GM12865 (cell line): Measurements from ENCODE around the gene CHMP5.

ENCODE experiments used
- DNase-seq: peaks from one replicate; pipeline ENCODE4 v3.0.0; 2010; ENCODE audit warnings: low read depth
- H3K4me3 ChIP-seq: 2 replicates; pipeline ENCODE4 v1.5.1; 2011; ENCODE audit warnings: mild to moderate bottlenecking, low read depth, low read length, control low read depth
- TF ChIP-seq, protein P1 (sequence below): IDR thresholded peaks from 2 replicates; pipeline ENCODE4 v1.5.1; 2011; ENCODE audit warnings: low read length, control low read depth, low read depth, inconsistent platforms; ENCODE audit not compliant: insufficient read depth; ENCODE audit errors: missing control alignments

CHMP5 gene

DNA sequence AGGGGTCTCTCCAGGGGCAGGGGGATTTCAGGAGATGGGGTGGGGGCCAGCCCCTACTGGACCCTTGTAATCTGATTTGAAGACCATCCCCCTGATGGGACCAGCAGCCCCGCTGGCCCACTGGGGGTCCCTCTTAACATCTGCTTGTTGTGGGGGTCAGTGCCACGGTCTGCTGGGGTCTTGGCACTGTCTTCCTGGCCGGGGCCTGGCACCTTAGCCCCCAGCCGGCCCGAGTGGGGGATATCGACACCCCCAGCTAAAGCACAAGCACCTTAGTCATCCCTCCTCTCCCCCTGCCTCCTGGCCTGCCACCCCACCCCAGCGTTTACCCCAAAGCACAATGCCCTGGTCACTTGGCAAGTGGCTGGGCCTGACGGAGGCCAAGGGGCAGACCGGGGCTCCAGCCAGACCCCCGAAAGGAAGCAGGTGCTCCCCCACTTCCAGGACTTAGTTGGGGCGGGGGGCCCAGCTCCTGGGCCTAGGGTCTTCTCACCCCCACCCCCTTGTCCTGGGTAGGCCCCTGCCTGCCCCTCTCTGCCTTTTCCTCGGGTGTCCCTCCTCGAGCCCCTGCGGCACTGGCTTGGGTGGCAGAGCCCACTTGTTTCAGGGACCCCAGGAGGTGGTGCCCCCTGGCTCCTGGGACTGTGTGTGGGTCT lies 24.1 kb downstream of the CHMP5 start:
- no peak for DNase-seq
- H3K4me3 ChIP-seq, result peak overlapping the region; percentile 85
- TF ChIP-seq, protein P1, sequence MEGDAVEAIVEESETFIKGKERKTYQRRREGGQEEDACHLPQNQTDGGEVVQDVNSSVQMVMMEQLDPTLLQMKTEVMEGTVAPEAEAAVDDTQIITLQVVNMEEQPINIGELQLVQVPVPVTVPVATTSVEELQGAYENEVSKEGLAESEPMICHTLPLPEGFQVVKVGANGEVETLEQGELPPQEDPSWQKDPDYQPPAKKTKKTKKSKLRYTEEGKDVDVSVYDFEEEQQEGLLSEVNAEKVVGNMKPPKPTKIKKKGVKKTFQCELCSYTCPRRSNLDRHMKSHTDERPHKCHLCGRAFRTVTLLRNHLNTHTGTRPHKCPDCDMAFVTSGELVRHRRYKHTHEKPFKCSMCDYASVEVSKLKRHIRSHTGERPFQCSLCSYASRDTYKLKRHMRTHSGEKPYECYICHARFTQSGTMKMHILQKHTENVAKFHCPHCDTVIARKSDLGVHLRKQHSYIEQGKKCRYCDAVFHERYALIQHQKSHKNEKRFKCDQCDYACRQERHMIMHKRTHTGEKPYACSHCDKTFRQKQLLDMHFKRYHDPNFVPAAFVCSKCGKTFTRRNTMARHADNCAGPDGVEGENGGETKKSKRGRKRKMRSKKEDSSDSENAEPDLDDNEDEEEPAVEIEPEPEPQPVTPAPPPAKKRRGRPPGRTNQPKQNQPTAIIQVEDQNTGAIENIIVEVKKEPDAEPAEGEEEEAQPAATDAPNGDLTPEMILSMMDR, result no peak

DNA sequence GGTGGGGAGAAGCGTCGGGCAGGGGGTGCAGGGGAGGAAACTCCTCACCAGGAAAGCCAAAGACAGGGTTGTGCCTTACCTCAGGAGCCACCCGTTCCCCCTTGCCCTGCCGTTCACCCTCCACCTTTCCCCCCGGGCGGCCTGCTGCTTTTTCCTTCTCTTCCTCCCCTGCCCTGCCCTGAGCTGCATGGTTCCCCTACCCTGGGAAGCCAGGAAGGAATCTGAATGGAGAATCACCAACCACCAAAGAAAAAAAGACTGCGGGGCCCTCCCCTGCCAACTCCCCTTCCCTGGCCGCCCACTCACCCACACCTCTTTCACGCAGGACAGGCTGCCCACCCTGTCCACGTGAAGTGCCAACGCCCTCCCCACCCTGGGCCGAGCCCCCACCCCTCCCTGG lies 24.6 kb downstream of the CHMP5 start:
- DNase-seq, result no peak
- peak overlapping the region; percentile 85 for H3K4me3 ChIP-seq
- TF ChIP-seq, protein P1, result no peak

DNA sequence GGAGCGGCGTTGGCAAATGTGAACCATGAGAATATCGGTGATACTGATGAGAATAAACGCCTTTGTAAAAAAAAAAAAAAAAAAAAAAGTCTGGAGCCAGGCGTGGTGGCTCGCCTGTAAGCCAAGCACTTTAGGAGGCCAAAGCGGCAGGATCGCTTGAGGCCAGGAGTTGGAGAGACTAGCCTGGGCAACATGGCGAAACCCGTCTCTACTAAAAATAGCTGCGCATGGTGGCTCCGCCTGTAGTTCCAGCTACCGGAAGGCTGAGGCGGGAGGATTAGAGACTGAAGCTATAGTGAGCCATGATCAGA lies 25.0 kb downstream of the CHMP5 start:
- TF ChIP-seq, protein P1, result no peak
- DNase-seq, result no peak
- H3K4me3 ChIP-seq, result peak overlapping the region; percentile 85

DNA sequence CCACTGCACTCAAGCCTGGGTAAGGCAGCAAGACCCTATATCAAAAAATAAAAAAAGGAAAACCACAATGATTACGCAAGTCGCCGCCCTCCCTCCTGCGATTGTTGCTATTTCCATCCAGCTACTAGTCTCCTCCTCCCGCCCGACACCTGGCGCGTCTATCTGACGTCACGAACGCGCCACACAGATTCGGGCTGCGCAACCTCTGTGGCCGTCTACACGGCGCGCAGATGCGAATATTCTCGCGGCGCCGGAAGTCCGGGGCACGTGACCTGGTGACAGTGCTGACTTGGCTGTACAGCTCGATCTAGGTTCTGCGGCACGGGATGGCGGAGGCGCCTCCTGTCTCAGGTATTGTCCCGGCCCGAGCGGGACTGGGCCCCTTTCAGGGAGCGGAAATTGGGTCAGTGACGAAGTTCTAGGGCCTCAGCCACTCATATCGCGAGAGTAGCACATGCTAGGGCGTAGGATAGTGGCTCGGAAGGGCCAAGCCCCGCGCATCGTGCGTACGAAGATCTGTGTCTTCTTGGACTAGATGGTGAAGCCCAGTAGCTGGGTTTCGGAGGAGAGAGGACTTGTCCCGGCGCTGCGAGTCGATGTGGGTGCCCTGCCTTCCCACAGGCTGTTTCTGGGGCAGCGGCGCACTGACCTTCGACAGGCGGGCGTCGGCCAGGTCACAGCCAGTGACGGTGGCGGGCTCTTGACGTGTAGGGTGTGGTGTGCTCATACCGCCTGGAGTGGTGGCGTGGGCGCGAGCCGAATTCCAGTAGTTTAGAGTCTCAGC lies 25.6 kb downstream of the CHMP5 start, which contains the start of gene NFX1:
Gene NFX1, plus strand, starts transcription at position 270 of the 784 bp plus-strand sequence. Its CDS starts 57 bp downstream, at position 327.
- peak within 1 kb of the TSS; percentile 85 for H3K4me3 ChIP-seq
- DNase-seq, result peak; percentile 99
- TF ChIP-seq, protein P1, result no peak

DNA sequence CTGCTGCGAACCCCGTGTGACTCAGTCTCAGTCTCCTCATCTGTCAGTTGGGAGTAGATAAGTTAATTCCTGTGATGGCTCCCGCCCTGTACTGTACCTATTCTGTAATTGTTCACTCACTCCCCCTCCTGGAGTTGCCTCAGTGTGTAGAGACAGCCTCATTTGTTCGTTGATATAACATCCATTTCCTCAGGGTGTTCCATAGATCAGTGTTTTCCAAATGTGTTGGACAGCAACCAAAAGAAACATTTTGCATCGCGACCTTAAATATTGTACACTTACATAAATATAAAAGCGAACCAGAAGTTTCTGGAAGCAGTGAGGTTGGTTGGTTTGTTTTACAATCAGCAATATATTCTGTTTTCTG lies 26.2 kb downstream of the CHMP5 start:
- no peak for DNase-seq
- TF ChIP-seq, protein P1, result no peak
- H3K4me3 ChIP-seq, result peak overlapping the region; percentile 85

DNA sequence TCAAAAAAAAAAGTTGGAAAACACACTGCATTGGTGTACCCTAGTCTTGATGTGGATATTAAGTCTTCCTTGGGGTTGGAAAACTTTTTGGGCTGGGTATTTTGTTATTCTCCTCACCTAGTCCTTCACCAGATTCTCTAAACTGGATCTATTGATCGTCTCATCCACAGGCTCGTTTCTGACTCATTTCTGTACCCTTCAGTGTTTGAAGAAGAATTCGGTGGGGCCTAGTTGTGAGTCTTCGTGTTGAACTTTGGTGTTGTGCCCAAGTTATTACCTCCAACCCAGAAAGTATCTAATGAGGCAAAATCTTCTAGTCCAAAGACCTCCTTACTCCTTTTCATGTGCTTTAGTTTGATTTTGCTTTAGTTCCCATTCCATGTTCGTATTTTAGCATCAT lies 27.1 kb downstream of the CHMP5 start:
- no peak for DNase-seq
- TF ChIP-seq, protein P1, result no peak
- peak overlapping the region; percentile 3; the same call in 1 of the 2 replicates for H3K4me3 ChIP-seq
